Stimulated activated CD8-positive, alpha-beta memory T cell treated with anti-CD3 and anti-CD28 coated beads, Interleukin-12 subunit alpha, Interleukin-12 subunit beta, amount 100 ng/mL, for 1 hour (primary cell): ENCODE results near the gene CMIP.
"Not testable (repeated sequence)": the region's sequence is repeated elsewhere in the genome, so short reads cannot be mapped to it uniquely, and the experiment has no call there.

Experiments used
- DNase-seq: peaks from one replicate; pipeline ENCODE4 v3.0.0-alpha.2; 2020; ENCODE audit warnings: low read depth

CMIP gene

DNA sequence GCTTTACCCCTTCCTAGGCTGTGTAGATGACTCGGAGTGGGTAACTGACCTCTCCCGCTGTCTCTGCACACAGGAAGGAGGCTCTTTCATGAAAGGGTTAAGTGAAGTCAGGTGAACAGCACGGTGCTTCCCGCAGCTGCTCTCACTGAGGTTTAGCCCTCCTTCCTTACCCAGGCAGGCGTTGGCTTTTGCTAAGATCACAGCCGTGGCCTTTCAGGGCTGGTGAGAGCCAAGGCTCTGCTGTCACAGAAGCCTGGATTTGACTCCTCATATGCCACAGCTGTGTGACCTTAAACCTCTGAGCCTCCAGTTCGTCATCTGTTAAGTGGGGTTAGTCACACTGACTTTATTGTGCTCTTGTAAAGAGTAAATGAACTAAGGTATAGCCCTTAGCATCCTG lies 243.6 kb downstream of the CMIP start:
- no peak for DNase-seq

DNA sequence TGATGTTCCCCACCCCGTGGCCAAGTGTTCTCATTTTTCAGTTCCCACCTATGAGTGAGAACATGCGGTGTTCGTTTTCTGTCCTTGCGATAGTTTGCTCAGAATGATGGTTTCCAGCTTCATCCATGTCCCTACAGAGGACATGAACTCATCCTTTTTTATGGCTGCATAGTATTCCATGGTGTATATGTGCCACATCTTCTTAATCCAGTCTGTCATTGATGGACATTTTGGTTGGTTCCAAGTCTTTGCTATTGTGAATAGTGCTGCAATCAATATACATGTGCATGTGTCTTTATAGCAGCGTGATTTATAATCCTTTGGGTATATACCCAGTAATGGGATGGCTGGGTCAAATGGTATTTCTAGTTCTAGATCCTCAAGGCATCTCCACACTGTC lies 244.2 kb downstream of the CMIP start:
- DNase-seq = not testable (repeated sequence)

DNA sequence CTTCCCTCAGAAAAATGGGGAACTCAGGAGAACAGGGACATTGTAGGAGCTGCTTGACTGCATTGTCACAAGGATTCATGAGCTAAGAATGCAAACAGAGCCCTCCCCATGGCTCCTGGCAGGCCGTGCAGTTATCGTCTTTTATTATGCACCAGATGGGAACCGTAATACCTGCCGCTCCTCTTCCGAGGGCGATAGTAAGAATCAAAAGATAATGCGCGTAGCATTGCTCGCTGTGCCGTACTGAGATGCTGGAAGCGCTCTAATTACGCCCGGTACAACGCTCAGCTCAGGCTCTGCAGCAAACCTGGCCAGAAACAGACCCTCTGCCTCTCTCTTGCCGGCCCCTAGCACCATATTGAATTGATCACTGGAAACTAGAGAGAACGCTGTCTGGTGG lies 247.4 kb downstream of the CMIP start:
- no peak for DNase-seq

DNA sequence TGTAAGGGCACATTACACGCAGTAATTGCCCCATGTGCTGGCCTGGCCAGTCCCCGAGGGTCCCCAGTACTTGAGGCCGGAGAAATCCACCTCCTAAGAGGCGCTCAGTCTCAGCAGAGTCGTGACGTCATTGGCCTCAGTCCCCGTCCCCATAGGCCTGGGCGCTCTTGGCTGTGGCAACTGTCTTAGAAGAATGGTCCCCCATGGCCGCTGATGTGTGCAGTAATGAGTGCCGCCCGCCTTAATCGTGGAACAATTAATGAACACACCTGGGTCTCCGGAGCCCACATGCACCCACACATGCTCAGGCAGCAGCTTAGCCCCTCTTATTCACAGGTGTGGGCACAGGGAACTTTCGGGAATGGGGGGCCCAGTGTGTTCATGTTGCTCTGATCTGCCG lies 248.0 kb downstream of the CMIP start:
- DNase-seq = no peak

DNA sequence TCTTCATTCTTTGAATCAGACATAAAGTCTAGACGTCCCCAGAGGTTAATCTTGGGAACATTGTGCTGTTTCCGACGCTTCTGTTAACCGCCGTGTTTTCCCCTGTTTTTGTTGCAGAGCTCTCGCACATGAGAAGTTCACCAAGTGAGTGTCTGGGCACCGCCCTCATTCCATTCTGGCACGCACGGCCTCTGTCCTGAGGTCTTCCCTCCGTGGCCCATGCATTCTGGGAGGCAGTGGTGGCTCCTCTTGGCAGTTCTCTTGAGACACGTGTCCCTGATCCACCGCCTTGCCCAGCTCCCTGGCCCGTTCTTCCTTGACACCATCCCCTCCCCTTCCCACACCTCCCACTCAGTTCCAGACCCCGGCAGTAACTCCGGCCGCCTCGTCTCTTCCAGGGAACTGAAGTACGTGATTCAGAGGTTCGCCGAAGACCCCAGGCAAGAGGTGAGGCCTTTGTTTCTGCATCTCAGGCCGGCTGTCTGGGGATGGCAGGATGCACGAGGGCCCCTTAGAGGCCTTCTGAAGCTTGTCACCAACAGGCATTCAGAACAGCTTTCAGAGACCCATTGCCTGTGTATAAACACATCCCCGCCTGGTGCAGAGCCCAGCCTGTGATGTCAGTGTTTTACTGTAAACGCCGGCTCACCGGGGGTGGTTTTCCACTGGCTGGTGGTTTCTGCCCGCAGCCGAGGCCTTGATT lies 248.6 kb downstream of the CMIP start:
- DNase-seq = no peak

DNA sequence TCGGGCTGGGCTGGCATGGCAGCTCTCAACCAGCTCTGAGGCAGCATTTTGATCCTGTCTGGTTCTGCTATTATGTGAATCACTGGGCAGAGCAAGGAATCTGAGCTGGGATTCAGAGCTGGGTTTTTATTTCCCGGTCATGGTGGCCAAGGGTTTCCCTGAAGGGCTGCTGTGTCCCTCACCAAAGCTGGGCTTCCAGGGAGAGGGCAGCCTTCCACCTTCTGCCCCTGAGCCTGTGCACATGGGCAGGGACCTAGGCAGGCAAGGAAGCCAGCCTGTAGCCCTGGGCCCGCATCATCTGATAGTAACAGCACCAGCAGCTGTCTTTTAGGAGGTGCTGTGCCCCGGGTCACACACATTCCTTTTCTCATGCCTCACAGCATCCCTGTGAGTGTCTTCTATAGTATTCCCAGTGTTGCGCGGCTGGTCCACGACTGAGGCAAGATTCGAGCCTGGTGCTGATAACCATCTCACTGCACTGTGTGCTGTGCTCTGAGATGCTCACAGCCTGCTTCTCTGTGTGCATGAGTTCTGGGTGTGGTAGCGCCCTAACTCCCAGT lies 249.2 kb downstream of the CMIP start:
- no peak for DNase-seq

DNA sequence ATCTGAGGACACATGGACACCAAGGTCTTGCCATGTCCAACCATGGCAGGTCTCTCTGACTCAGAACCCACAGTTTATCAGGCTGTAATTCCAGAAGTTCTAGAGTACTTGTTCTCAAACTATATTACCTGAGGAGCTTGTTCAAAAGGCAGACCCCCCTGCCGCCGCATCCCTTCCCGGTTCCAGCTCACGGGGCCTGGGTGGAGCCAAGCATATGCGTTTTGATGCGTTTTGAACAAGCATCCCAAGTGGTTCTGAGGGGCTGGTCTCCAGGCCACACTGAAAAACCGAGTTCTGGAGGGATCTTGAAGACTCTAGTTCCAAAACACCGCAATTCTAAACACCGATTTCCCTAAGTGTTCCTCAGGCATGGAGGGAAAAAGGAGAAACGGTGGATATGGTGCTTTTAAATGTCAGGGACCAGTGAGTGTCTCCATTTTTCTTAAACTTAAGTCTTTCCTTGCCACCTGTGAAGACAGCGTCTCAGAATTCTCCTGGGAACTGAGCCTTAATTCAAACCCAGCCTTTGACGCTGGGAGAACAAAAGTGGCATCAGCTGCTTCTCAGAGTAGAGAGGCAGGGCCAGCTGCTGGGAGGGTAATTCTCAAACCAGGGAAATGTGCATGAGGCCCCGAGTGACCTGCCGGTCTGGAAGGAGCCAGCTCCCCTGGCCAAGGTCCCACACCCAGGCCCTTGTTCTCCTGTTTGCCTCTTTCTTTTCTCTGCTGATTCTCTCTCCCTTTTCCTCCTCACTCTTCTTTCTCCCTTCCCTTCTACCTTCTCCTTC lies 250.1 kb downstream of the CMIP start:
- no peak for DNase-seq

DNA sequence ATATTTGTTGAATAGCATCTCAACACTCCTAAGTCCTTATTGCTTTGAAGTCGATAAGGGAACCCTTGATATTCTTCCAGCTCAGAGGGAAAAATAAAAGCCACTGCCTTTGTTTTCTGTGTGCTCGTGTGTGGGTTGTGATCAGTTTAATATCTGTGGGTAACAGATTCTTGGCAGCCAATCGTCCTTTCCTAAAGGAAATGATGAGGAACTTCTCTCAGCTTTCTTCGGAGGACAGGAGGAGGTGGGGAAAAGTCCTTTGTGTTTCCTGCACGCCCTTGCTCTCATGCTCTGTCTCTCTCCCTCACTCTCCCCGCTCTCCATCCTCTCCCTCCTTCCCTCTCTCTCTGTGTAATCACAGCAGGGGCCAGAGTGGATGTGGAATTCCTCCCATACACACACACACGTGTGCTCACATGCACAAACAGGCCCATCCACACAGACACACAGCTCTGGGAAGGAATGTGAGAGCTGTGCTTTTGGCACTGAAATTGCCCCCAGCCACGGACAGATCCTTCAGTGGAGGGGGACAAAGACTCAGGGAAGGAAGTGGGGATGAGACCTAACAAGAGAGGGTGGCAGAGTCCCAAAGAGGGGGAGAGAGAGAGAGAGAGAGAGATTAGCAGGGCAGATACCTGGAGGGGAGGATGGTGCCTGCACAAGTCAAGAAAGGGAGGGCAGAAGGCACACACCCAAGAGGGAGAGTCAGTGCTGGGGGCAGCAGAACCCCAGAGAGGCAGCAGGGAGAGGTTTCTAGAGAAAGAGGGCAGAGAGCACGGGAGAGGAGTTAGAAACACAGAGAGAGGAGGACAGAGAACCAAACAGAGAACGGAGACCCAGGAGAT lies 250.9 kb downstream of the CMIP start:
- no peak for DNase-seq

DNA sequence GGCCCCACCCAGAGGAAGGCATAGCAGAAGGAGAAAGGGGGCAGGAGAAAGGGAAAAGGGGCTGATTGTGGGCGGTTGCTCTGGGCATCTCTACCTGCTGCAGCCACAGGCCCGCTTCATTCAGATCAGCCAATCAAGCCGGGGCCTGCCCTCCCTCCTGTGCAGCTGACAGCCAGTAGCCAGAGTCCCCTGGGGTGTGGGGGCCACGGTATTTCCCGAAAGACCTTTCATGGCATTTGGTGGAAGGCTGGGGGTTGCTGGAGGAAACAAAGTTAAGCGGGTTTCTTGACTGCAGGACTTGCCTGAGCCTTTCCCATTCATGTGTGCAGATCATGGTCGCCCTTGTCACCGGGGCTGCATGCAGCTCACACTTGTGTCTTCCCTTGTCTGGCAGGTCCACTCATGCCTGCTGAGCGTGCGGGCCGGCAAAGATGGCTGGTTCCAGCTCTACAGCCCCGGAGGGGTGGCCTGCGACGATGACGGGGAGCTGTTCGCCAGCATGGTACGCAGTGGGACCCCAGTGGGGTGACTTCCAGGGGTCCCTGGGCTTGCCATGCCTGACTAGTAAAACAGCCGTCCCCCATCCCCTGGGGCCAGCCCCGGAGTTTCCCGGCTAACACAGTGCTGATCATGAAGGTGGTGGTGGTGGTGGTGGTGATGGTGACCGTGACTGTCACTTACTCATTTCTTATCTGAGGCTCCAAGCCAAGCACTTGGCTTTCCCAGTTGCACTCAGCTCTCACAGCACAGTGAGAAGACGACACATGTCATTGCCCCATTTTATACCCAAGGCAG lies 251.8 kb downstream of the CMIP start:
- DNase-seq = no peak

DNA sequence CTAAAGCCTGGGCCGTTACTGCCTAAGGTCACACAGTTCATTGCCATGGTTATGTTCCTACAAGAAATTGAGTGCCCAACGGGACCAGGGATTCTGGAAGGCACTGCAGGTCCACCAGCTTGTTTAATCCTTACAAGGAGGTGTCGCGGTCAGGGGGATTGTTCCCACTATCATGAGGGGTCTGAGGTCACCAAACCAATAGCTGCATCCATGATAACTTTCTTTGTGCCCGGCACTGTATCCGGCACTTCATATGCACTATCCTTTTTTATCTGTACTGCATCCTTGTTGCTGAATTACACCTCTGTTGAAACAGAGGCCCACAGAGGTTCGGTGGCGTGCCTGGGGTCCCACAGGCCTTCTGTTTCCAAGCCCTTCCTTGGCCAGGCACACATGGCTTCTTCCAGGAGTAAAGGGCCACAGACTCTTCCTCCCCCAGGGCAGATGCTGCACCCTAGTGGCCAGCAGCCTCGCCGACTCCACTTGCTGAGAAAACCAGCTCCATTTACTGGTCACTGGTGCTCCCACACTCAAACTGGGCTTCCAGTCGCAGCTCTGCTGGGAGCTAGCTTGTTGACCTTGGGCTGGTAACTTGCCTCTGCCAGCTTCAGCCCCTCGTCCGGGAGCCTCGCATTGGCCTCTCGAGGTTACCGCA lies 252.5 kb downstream of the CMIP start:
- DNase-seq = peak; percentile 20

DNA sequence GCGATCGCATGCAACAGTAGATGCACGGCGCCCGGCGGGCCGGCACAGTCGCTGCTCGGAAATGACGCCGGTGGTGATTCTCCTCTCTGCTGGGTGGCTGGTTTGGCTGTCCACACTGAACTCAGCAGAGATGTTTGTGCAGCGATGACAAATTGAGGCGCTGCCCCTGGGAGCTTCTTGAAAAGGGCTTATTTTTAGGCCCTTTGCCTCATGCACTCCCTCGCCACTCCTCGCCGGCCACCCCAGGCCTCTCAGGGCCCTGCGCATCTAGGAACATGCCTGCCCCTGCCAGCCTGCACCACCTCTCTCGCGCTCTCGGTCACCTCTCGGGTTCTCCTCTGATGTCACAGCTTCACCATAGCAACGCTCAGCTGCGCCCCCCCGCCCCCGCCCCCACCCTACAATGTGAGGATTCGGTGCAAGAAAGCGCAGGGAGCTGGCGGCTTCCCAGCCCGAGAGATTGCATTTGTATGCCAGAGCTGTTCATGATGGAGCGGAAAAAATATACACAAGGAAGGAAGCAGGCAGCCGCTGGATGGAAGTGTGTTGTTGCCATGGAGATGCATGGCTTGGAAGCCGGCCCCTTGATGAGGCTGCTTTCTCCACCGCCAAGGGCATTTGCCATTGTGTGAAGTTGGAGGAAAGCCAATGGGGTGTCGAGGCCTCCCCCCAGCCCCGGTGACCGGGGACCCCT lies 253.2 kb downstream of the CMIP start:
- no peak for DNase-seq

DNA sequence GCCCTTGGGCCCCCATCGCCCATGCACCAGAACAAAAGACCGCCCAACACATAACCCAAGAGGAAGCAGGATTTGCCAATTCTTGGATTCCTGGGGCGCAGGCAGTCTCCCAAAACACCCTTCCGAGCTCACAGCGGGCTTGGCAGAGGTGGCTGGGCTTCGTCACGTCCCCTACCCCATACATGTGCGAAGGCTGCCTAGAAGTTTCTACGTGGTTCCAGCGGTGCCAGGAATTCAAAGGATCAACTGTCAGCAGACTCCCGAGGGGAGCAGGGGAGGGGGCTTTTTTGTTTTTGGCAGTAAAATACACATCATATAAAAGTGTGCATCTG lies 253.7 kb downstream of the CMIP start:
- DNase-seq = no peak

DNA sequence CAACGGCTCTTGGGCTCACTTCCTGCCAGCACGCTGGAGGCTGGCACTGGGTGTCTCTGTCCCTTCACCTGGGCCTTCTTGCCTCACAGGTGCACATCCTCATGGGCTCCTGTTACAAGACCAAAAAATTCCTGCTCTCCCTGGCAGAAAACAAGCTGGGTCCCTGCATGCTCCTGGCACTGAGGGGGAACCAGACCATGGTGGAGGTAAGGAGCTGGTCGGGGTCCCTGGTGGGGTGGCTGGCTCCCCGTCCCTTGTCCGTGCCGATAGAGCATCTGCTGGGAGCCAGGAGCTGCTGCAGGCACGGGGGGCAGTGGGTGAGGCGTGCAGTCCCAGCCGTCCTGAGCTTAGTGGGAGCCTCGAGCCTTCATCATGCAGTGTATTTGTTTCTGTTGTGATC lies 255.0 kb downstream of the CMIP start:
- no peak for DNase-seq

DNA sequence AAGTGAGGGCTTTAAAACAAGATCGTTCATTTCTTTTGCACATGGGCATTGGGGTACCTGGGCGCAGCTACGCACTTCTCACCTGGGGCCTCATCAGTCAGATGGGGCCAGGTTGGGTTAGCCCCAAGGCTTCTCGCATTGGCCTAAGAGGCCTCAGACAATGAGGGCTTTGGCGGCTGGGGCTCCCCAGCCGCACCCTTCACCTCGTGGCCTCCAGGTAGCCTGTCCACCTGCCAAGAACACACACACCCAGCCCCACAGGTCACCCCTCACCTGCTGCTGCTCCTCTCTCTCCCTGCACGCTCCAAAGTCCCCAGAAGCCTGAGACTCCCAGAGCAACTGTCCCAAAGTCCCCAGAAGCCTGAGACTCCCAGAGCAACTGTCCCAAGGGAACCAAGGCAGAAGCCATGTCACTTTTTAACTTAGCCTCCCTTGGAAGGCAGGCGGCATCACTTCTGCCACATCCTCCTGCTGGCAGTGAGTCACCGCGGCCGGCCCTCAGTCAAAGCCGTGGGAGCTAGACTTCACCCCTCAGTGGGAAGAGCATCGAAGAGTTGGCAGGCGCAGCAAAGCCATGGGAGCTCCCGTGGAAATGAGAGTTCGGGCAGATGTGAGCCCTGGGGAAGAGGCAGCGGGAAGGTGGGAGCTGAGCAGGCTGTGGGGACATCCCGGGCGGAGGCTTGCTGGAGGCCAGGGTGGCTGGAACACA lies 255.6 kb downstream of the CMIP start:
- no peak for DNase-seq

DNA sequence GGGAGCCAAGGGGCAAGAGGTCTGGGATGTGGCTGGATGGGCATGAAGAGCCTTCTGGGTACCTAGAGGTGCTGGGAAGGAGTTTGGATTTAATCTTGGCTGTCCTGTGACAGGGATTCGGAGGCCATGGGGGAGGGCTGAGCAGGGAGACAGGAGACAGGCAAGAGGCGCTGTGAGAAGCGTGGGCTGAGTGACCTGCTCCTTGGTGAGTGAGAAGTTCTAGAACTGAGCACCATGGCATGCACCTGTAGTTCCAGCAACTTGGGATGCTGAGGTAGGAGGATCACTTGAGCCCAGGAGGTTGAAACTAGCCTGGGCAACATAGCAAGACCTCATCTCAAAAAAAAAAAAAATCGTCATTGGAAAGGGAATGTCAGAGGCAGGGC lies 256.2 kb downstream of the CMIP start:
- no peak for DNase-seq

DNA sequence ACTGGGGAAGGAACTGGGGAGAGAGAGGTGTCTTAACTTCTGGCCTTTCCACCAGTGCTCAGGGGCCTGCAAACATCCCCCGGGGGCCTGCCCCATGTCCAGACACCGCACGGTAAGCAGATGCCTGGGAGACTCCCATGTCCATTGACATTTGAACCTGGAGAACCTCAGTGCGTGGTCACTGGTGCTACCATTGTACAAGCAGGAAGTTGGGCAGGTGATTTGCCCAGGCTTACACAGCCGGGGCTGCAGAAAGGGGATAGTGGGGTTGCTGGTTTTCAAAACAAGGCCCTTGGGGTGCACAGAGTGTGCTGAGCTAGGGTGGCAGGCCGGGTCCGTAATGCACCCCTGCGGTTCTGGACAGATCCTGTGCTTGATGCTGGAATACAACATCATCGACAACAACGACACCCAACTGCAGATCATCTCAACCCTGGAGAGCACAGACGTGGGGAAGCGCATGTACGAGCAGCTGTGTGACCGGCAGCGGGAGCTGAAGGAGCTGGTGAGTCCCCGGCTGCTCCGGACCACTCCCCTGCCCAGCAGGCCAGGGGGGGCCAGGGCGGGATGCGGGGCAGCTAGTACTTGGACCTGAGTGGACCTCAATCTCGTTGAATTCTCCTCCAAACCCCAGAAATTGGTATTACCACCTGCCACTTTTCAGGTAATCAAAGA lies 256.8 kb downstream of the CMIP start:
- DNase-seq = no peak

DNA sequence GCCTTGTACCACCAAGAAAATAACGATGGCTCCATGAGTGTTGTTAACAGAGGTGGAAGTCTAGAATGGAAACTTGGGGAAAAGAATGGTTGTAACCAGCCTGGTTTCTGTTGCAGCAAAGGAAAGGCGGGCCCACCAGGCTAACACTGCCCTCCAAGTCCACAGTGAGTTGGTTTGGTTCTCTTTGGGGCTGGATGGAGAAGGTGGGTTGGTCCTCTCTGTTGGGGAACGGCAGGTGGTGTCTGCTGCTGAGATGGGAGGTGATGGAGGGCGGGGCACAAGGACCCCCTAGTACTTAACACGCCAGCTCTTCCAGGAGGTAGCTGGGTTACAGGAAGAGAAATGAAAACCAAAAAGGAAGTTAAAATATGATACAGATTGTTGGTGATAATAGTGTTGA lies 257.9 kb downstream of the CMIP start:
- no peak for DNase-seq

DNA sequence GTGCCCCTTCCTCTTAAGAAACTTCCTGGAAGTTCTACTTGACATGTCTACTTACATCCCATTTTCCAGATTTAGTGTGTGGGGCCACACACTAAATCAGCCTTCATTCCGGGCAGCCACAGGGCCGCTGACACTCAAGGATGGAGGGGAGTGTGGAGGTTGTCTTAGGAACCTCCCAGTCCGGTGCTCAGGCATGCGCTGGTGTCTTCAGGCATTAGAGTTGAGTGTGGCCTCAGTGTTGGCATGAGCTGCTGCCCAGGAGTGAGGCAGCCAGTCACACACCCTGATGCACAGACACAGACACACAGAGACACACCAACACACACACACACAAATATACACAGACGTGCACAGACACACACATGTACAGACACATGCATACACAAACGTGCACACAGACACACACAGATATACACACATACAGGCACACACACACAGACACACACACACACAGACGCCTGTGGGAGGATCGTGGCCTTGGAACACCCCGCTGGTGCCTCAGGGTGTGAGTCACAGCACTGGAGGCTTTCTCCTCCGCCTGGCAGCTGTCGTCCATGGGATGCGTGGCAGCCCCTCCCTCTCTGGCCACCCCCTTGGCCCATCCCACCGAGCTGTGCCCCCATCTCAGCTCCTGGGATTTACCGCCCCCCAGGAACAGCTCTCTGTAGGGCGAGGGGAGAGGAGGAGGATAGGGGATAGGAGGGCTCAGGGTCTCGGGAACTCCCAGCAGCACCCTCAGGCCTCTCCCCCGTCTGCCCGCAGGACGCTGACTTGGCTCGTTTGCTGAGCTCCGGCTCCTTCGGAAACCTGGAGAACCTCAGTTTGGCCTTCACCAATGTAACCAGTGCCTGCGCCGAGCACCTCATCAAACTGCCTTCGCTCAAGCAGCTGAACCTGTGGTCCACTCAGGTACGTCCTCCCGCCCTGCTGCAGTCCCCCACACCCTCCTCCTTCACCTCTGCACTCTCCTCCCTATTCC lies 258.9 kb downstream of the CMIP start:
- no peak for DNase-seq
